CD14-positive monocyte (primary cell): ENCODE data around the gene ZBTB44. TPM values are rescaled to one million over a fixed set of nuclear protein-coding genes. Genes with fewer than 3 reads are reported as not detected.

Experiments used
- DNase-seq, 3 donors: peaks; one replicate each; pipeline ENCODE4 v3.0.0-alpha.2; 2011 to 2022
- H2AFZ ChIP-seq: 2 replicates; pipeline ENCODE4 v1.6.0; 2012; ENCODE audit warnings: mild to moderate bottlenecking, low read depth, low read length, inconsistent platforms; ENCODE audit not compliant: insufficient read depth, poor library complexity, severe bottlenecking
- H3K27ac ChIP-seq, 2 donors: 1 replicate in 1 of 2; 2 replicates in 1 of 2; pipeline ENCODE4 v1.5.1; 2012 to 2013; ENCODE audit warnings: low read length in 2 of 2, control low read depth in 1 of 2, inconsistent platforms in 1 of 2, low read depth in 1 of 2, mild to moderate bottlenecking in 1 of 2
- H3K27me3 ChIP-seq, 2 donors: one replicate each; pipeline versions ENCODE4 v1.6.0 to v1.6.1; 2011 to 2013; ENCODE audit warnings: low read length in 2 of 2; ENCODE audit not compliant: control insufficient read depth in 2 of 2, insufficient read depth in 2 of 2
- H3K36me3 ChIP-seq, 2 donors: replicated peaks in 1 of 2; 1 replicate in 1 of 2; 2 replicates in 1 of 2; pipeline versions ENCODE4 v1.5.1 to v1.6.1; 2012 to 2013; ENCODE audit warnings: low read length in 2 of 2, control low read depth in 1 of 2, inconsistent platforms in 1 of 2, mild to moderate bottlenecking in 1 of 2; ENCODE audit not compliant: insufficient read depth in 2 of 2, control insufficient read depth in 1 of 2
- H3K4me1 ChIP-seq, 2 donors: 1 replicate in 1 of 2; 2 replicates in 1 of 2; pipeline versions ENCODE4 v1.5.1 to v1.6.1; 2012 to 2013; ENCODE audit warnings: low read length in 2 of 2, control low read depth in 1 of 2, inconsistent platforms in 1 of 2, mild to moderate bottlenecking in 1 of 2, moderate library complexity in 1 of 2; ENCODE audit not compliant: insufficient read depth in 2 of 2, control insufficient read depth in 1 of 2
- H3K4me2 ChIP-seq: replicated peaks from 2 replicates; pipeline ENCODE3; 2012; ENCODE audit warnings: low read length, moderate library complexity, mild to moderate bottlenecking; ENCODE audit not compliant: poor library complexity, severe bottlenecking; ENCODE audit errors: extremely low read depth
- H3K4me3 ChIP-seq, 3 experiments: fragments of 200-600 bp in 1 of 3; sonication (generic) in 1 of 3; replicated peaks in 1 of 3; 1 replicate in 2 of 3; 2 replicates in 1 of 3; pipeline ENCODE4 v1.5.1; 2011 to 2013; ENCODE audit warnings: low read length in 3 of 3, mild to moderate bottlenecking in 3 of 3, control low read depth in 2 of 3, low read depth in 2 of 3, inconsistent platforms in 1 of 3, moderate library complexity in 1 of 3
- H3K79me2 ChIP-seq: 2 replicates; pipeline ENCODE4 v1.6.0; 2012; ENCODE audit warnings: mild to moderate bottlenecking, control low read depth, inconsistent platforms, low read length, moderate library complexity; ENCODE audit not compliant: insufficient read depth
- H3K9ac ChIP-seq: 2 replicates; pipeline ENCODE4 v1.6.0; 2017; ENCODE audit warnings: low read length, mild to moderate bottlenecking; ENCODE audit not compliant: insufficient read depth, poor library complexity, severe bottlenecking
- H3K9me3 ChIP-seq, 2 donors: replicated peaks in 1 of 2; 1 replicate in 1 of 2; 2 replicates in 1 of 2; pipeline versions ENCODE4 v1.5.1 to v1.6.1; 2012 to 2013; ENCODE audit warnings: low read length in 2 of 2, control low read depth in 1 of 2; ENCODE audit not compliant: control insufficient read depth in 1 of 2, insufficient read depth in 1 of 2
- H4K20me1 ChIP-seq: 2 replicates; pipeline ENCODE4 v1.6.0; 2012; ENCODE audit warnings: mild to moderate bottlenecking, low read length, control low read depth, moderate library complexity; ENCODE audit not compliant: insufficient read depth
- H3K27ac Mint-ChIP-seq, 7 donors: one replicate each; pipeline ENCODE4 v1.8.0; 2020; ENCODE audit warnings: mild to moderate bottlenecking in 7 of 7, mixed read lengths in 7 of 7, moderate library complexity in 6 of 7, inconsistent platforms in 2 of 7
- H3K27me3 Mint-ChIP-seq, 3 donors: one replicate each; pipeline ENCODE4 v1.8.0; 2021 to 2022; ENCODE audit warnings: low read depth in 3 of 3, mild to moderate bottlenecking in 3 of 3, mixed read lengths in 3 of 3, moderate library complexity in 3 of 3, inconsistent platforms in 1 of 3
- H3K36me3 Mint-ChIP-seq, 2 donors: one replicate each; pipeline ENCODE4 v1.8.0; 2020; ENCODE audit warnings: mixed read lengths in 2 of 2, inconsistent platforms in 1 of 2, mild to moderate bottlenecking in 1 of 2
- H3K4me1 Mint-ChIP-seq: one replicate; pipeline ENCODE4 v1.8.0; 2020; ENCODE audit warnings: mild to moderate bottlenecking, mixed read lengths
- H3K4me3 Mint-ChIP-seq, 2 donors: one replicate each; pipeline ENCODE4 v1.8.0; 2020; ENCODE audit warnings: mild to moderate bottlenecking in 2 of 2, mixed read lengths in 2 of 2, moderate library complexity in 1 of 2
- H3K9me3 Mint-ChIP-seq, 7 donors: one replicate each; pipeline ENCODE4 v1.8.0; 2020 to 2022; ENCODE audit warnings: mixed read lengths in 7 of 7, mild to moderate bottlenecking in 6 of 7, moderate library complexity in 6 of 7, inconsistent platforms in 2 of 7
- WGBS: methylation state at CpG from one replicate; pipeline ENCODE4 v1.1.5; 2013; ENCODE audit warnings: missing lambda C conversion rate; ENCODE audit not compliant: insufficient coverage; 5-methylcytosine and 5-hydroxymethylcytosine counted together
- intact Hi-C, 2 donors: fragments of 100-400 bp; cut with micrococcal nuclease; formaldehyde crosslinking; loops; one replicate each; pipeline versions ENCODE4 v1.15.0 to v1.15.1; 2023
- polyA plus RNA-seq, 3 donors: library from polyadenylated mRNA; depleted of rRNA in 1 of 3; unstranded in 2 of 3; stranded (reverse) in 1 of 3; fragments of 300-500 nt in 2 of 3; fragments of >200 nt in 1 of 3; fragmentation: Illumina TruSeq in 2 of 3; gene quantifications; 1 replicate in 2 of 3; 2 replicates in 1 of 3; pipeline ENCODE4 v1.2.3, GENCODE V29; 2012 to 2021
- TF ChIP-seq, protein P1 (sequence below): fragments of 200-600 bp; IDR thresholded peaks from one replicate; pipeline ENCODE4 v1.8.0; 2022; ENCODE audit warnings: antibody characterized with exemption, mild to moderate bottlenecking

ZBTB44 gene
- polyA plus RNA-seq, 3 donors: 2.4 to 21.3 (median 2.7) TPM

- H3K9me3 Mint-ChIP-seq: peaks cover 0 to 7% (median 6%) of the 10 kb centered on the region in 7 donors
- Histone ChIP-seq H3K27me3 (no peaks in the 10 kb centered on the region), H3K4me3 (no peak overlapping the region), H3K4me2 (no peak overlapping the region), H3K27ac (no peak overlapping the region), H3K36me3 (no peaks in the 10 kb centered on the region), H3K9ac (no peak overlapping the region), H3K79me2 (no peaks in the 10 kb centered on the region), H3K9me3 (no peaks in the 10 kb centered on the region), H2AFZ (no peak overlapping the region), H4K20me1 (no peaks in the 10 kb centered on the region), H3K4me1 (no peaks in the 10 kb centered on the region)
- TF ChIP-seq, protein P1, sequence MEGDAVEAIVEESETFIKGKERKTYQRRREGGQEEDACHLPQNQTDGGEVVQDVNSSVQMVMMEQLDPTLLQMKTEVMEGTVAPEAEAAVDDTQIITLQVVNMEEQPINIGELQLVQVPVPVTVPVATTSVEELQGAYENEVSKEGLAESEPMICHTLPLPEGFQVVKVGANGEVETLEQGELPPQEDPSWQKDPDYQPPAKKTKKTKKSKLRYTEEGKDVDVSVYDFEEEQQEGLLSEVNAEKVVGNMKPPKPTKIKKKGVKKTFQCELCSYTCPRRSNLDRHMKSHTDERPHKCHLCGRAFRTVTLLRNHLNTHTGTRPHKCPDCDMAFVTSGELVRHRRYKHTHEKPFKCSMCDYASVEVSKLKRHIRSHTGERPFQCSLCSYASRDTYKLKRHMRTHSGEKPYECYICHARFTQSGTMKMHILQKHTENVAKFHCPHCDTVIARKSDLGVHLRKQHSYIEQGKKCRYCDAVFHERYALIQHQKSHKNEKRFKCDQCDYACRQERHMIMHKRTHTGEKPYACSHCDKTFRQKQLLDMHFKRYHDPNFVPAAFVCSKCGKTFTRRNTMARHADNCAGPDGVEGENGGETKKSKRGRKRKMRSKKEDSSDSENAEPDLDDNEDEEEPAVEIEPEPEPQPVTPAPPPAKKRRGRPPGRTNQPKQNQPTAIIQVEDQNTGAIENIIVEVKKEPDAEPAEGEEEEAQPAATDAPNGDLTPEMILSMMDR: no peak
- H3K27ac Mint-ChIP-seq: no peak overlapping the region
- peaks cover 0 to 9% (median 4%) of the 10 kb centered on the region in 3 donors for H3K27me3 Mint-ChIP-seq
- no peaks in the 10 kb centered on the region for H3K36me3 Mint-ChIP-seq
- 100% methylated on average over 1 of the region's 1 CpG for WGBS
- intact Hi-C loops: no loop called here
- H3K4me1 Mint-ChIP-seq: no peaks in the 10 kb centered on the region
- DNase-seq: no peak
- H3K4me3 Mint-ChIP-seq: no peak overlapping the region
Observed at GRCh38 chr11:130330101-130330684, 15.5 kb upstream of the ZBTB44 start.

GRCh38 chr11:130328420-130328819 is 13.7 kb upstream of the ZBTB44 start:
- Mint-ChIP-seq H3K9me3 (peaks cover 2 to 9% (median 5%) of the 10 kb centered on the region in 7 donors), H3K27me3 (peaks cover 0 to 7% (median 4%) of the 10 kb centered on the region in 3 donors), H3K27ac (no peak overlapping the region), H3K36me3 (no peaks in the 10 kb centered on the region), H3K4me1 (no peaks in the 10 kb centered on the region), H3K4me3 (no peak overlapping the region)
- H4K20me1 ChIP-seq: no peaks in the 10 kb centered on the region
- no peak for DNase-seq
- no peaks in the 10 kb centered on the region for H3K79me2 ChIP-seq
- no peak overlapping the region for H3K27ac ChIP-seq
- no peaks in the 10 kb centered on the region for H3K9me3 ChIP-seq
- no peak overlapping the region for H2AFZ ChIP-seq
- TF ChIP-seq, protein P1: no peak
- no peaks in the 10 kb centered on the region for H3K27me3 ChIP-seq
- intact Hi-C loops: no loop called here
- 100% methylated on average over 3 of the region's 3 CpGs for WGBS
- H3K4me1 ChIP-seq: no peaks in the 10 kb centered on the region
- no peaks in the 10 kb centered on the region for H3K36me3 ChIP-seq
- no peak overlapping the region for H3K4me2 ChIP-seq
- H3K4me3 ChIP-seq: no peak overlapping the region
- H3K9ac ChIP-seq: no peak overlapping the region
